Mammary epithelial cell (primary cell): Measurements from ENCODE around the gene CDC16.

Experiments
- EZH2 ChIP-seq: IDR thresholded peaks from 2 replicates; pipeline ENCODE4 v1.6.1; 2012; ENCODE audit warnings: low read length, inconsistent platforms, borderline replicate concordance
- TF ChIP-seq, protein P1 (sequence below), 2 donors: IDR thresholded peaks in 1 of 2; conservative IDR thresholded peaks in 1 of 2; 2 replicates each; pipeline ENCODE4 v1.5.1; 2011 to 2012; ENCODE audit warnings: inconsistent platforms in 2 of 2, low read length in 2 of 2, mild to moderate bottlenecking in 2 of 2, control low read depth in 1 of 2, low read depth in 1 of 2; ENCODE audit not compliant: insufficient read depth in 1 of 2; ENCODE audit errors: extremely low read depth in 1 of 2

DNA sequence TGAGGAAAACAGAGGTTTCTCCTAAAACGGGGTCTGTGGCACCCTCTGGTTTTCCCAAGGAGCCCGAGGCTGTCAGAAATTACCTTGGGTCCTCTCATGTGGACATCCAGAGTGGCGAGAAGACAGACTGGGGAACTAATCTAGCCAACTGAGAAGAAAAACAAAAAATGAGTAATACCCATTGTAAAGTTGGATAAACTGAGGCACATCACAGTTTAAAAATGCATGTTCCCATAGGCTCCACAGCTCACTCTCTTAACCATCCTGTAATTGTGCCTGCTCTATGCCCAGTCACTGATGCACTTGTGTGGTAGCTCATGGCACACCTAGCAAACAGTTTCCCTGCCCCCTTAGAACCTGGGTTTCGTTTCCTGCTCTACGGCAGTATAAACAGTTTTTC, 31.5 kb downstream of the CDC16 start:
- no peak for TF ChIP-seq EZH2
- TF ChIP-seq, protein P1, sequence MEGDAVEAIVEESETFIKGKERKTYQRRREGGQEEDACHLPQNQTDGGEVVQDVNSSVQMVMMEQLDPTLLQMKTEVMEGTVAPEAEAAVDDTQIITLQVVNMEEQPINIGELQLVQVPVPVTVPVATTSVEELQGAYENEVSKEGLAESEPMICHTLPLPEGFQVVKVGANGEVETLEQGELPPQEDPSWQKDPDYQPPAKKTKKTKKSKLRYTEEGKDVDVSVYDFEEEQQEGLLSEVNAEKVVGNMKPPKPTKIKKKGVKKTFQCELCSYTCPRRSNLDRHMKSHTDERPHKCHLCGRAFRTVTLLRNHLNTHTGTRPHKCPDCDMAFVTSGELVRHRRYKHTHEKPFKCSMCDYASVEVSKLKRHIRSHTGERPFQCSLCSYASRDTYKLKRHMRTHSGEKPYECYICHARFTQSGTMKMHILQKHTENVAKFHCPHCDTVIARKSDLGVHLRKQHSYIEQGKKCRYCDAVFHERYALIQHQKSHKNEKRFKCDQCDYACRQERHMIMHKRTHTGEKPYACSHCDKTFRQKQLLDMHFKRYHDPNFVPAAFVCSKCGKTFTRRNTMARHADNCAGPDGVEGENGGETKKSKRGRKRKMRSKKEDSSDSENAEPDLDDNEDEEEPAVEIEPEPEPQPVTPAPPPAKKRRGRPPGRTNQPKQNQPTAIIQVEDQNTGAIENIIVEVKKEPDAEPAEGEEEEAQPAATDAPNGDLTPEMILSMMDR (conservative IDR thresholded peaks at IDR 0.05 in 1 of 2, IDR thresholded peaks at IDR 0.05 in 1 of 2; ENCODE audit: extremely low read depth in 1 of 2, insufficient read depth in 1 of 2, low read depth in 1 of 2, low read length in 2 of 2): no peak
